ENCODE measurements around the gene IL12B. TPM values are rescaled to one million over a fixed set of nuclear protein-coding genes. Genes with fewer than 3 reads are reported as not detected.

Gene IL12B
- total RNA-seq, 1 donor: not detected

Small RNA genes within 50 kb of the gene (small RNA-seq; reads per million reads assigned to genes)
- gene RNU4ATAC2P: not detected

Other genes with a start within 250 kb of the IL12B start
- gene EBF1, start 230.6 kb downstream of the IL12B start, total RNA-seq: 66.2 and 72.2 TPM in 2 replicates
- gene RNF145, start 120.9 kb downstream of the IL12B start, total RNA-seq: 37.7 and 38.4 TPM in 2 replicates
- gene UBLCP1, start 67.2 kb downstream of the IL12B start, total RNA-seq: 36.9 and 37.1 TPM in 2 replicates

Data from osteoblast (primary cell).